Dedifferentiated amniotic fluid mesenchymal stem cell (primary cell): ENCODE measurements around the gene SFTA2.

ENCODE experiments used
- DNase-seq: peaks from one replicate; pipeline ENCODE4 v3.0.0-alpha.2; 2016; ENCODE audit errors: extremely low spot score

Gene SFTA2

GRCh38 chr6:30890646-30891449 is 41.1 kb downstream of the SFTA2 start:
- no peak for DNase-seq

- DNase-seq, result no peak
Measured at GRCh38 chr6:30889921-30890645, 41.9 kb downstream of the SFTA2 start.

GRCh38 chr6:30889496-30889885 is 42.5 kb downstream of the SFTA2 start:
- DNase-seq, result no peak

GRCh38 chr6:30888816-30889495 is 43.0 kb downstream of the SFTA2 start:
- DNase-seq, result no peak

- peak; percentile 63 for DNase-seq
Measured at GRCh38 chr6:30887901-30888815, 43.8 kb downstream of the SFTA2 start.

- DNase-seq, result no peak
Measured at GRCh38 chr6:30886897-30887255, 45.1 kb downstream of the SFTA2 start.

GRCh38 chr6:30885999-30886896 is 45.7 kb downstream of the SFTA2 start:
- peak; percentile 55 for DNase-seq

- DNase-seq, result no peak
Measured at GRCh38 chr6:30885481-30885998, 46.4 kb downstream of the SFTA2 start.

- DNase-seq, result no peak
Measured at GRCh38 chr6:30884521-30885480, 47.2 kb downstream of the SFTA2 start.

GRCh38 chr6:30883685-30884520 is 48.1 kb downstream of the SFTA2 start, which contains the start of gene DDR1:
DDR1 (plus strand) TSS chr6:30884519; CDS start chr6:30888730, 4,211 bp downstream.
- DNase-seq, result peak; percentile 63

- no peak for DNase-seq
Measured at GRCh38 chr6:30882759-30883684, 48.9 kb downstream of the SFTA2 start.

GRCh38 chr6:30882204-30882758 is 49.7 kb downstream of the SFTA2 start:
- DNase-seq, result peak; percentile 40

- no peak for DNase-seq
Measured at GRCh38 chr6:30881392-30882203, 50.4 kb downstream of the SFTA2 start.
